Loucy (cell line): ENCODE results near the gene ALOX15.

Experiments
- H2AFZ ChIP-seq: fragments of 200-600 bp; sonication (generic); 2 replicates; pipeline ENCODE4 v1.6.0; 2016; ENCODE audit warnings: antibody characterized with exemption, mild to moderate bottlenecking, low read length, moderate library complexity
- H3F3A ChIP-seq: fragments of 200-600 bp; 2 replicates; pipeline ENCODE4 v1.6.0; 2016; ENCODE audit warnings: antibody characterized with exemption, low read depth, mild to moderate bottlenecking
- H3K27me3 ChIP-seq: fragments of 200-600 bp; sonication (generic); 2 replicates; pipeline ENCODE4 v1.6.1; 2014; ENCODE audit warnings: low read length, mild to moderate bottlenecking; ENCODE audit not compliant: insufficient read depth, poor library complexity, severe bottlenecking
- H3K36me3 ChIP-seq: fragments of 200-600 bp; sonication (generic); 2 replicates; pipeline ENCODE4 v1.6.1; 2016; ENCODE audit warnings: low read length; ENCODE audit not compliant: insufficient read depth
- H3K4me1 ChIP-seq: fragments of 200-600 bp; sonication (generic); 2 replicates; pipeline ENCODE4 v1.5.1; 2014; ENCODE audit warnings: low read length, mild to moderate bottlenecking; ENCODE audit not compliant: insufficient read depth, poor library complexity, severe bottlenecking
- H3K4me2 ChIP-seq: fragments of 200-600 bp; sonication (generic); 2 replicates; pipeline ENCODE4 v1.6.0; 2014; ENCODE audit warnings: antibody characterized with exemption, low read length, low read depth, mild to moderate bottlenecking; ENCODE audit not compliant: poor library complexity, severe bottlenecking
- H3K4me3 ChIP-seq: fragments of 200-600 bp; sonication (generic); 2 replicates; pipeline ENCODE4 v1.5.1; 2014; ENCODE audit warnings: low read length, mild to moderate bottlenecking, mixed read lengths; ENCODE audit not compliant: poor library complexity, severe bottlenecking
- H3K79me2 ChIP-seq: fragments of 200-600 bp; sonication (generic); 2 replicates; pipeline ENCODE4 v1.6.1; 2014; ENCODE audit warnings: low read length; ENCODE audit not compliant: insufficient read depth
- H3K9ac ChIP-seq: fragments of 200-600 bp; sonication (generic); 2 replicates; pipeline ENCODE4 v1.6.0; 2014; ENCODE audit warnings: mild to moderate bottlenecking, low read depth, low read length, moderate library complexity; ENCODE audit not compliant: poor library complexity, severe bottlenecking
- H3K9me2 ChIP-seq: fragments of 200-600 bp; sonication (generic); replicated peaks from 2 replicates; pipeline ENCODE4 v1.6.1; 2016; ENCODE audit warnings: low read depth, low read length, mixed read lengths
- H3K9me3 ChIP-seq: fragments of 200-600 bp; sonication (generic); 2 replicates; pipeline ENCODE4 v1.6.1; 2014; ENCODE audit warnings: mild to moderate bottlenecking, antibody characterized with exemption, low read length, low read depth; ENCODE audit not compliant: insufficient read depth
- H4K20me1 ChIP-seq: fragments of 200-600 bp; sonication (generic); 2 replicates; pipeline ENCODE4 v1.6.0; 2014; ENCODE audit warnings: antibody characterized with exemption, low read length, mild to moderate bottlenecking; ENCODE audit not compliant: insufficient read depth, poor library complexity, severe bottlenecking
- CTCF ChIP-seq: fragments of 200-600 bp; sonication (generic); conservative IDR thresholded peaks from 2 replicates; pipeline ENCODE4 v1.5.1; 2014; ENCODE audit warnings: mild to moderate bottlenecking, antibody characterized with exemption, low read length
- EZH2phosphoT487 ChIP-seq: fragments of 200-600 bp; IDR thresholded peaks from 2 replicates; pipeline ENCODE4 v1.6.1; 2018; ENCODE audit warnings: antibody characterized with exemption, mild to moderate bottlenecking, moderate library complexity, borderline replicate concordance

ALOX15 gene

GRCh38 chr17:4636474-4637100 lies 4.9 kb downstream of the ALOX15 start:
- H3K79me2 ChIP-seq, result no peaks in the 10 kb centered on the region
- no peak for TF ChIP-seq CTCF
- TF ChIP-seq EZH2phosphoT487, result no peak
- no peaks in the 10 kb centered on the region for H3K27me3 ChIP-seq
- H3K36me3 ChIP-seq, result no peaks in the 10 kb centered on the region
- H3K4me3 ChIP-seq, result no peak overlapping the region
- no peak overlapping the region for H3K4me2 ChIP-seq
- no peaks in the 10 kb centered on the region for H3K9me2 ChIP-seq
- no peaks in the 10 kb centered on the region for H3F3A ChIP-seq
- no peak overlapping the region for H2AFZ ChIP-seq
- no peaks in the 10 kb centered on the region for H3K9me3 ChIP-seq
- H4K20me1 ChIP-seq, result no peaks in the 10 kb centered on the region
- H3K4me1 ChIP-seq, result no peaks in the 10 kb centered on the region
- no peak overlapping the region for H3K9ac ChIP-seq

GRCh38 chr17:4635823-4636375 lies 5.6 kb downstream of the ALOX15 start:
- Histone ChIP-seq H3K36me3 (no peaks in the 10 kb centered on the region), H3K79me2 (no peaks in the 10 kb centered on the region), H3K9me2 (no peaks in the 10 kb centered on the region), H3K9me3 (no peaks in the 10 kb centered on the region), H4K20me1 (no peaks in the 10 kb centered on the region), H3K9ac (no peak overlapping the region), H3K4me2 (no peak overlapping the region), H2AFZ (no peak overlapping the region; the same call in 1 of the 2 replicates), H3F3A (no peaks in the 10 kb centered on the region), H3K4me1 (no peaks in the 10 kb centered on the region), H3K4me3 (no peak overlapping the region), H3K27me3 (no peaks in the 10 kb centered on the region)
- TF ChIP-seq CTCF (no peak), EZH2phosphoT487 (no peak)

- Histone ChIP-seq H3K4me1 (no peaks in the 10 kb centered on the region), H3K4me2 (no peak overlapping the region), H3K79me2 (no peaks in the 10 kb centered on the region), H3K9me2 (no peaks in the 10 kb centered on the region), H3K27me3 (no peaks in the 10 kb centered on the region), H3K36me3 (no peaks in the 10 kb centered on the region), H3F3A (no peaks in the 10 kb centered on the region), H2AFZ (no peak overlapping the region), H3K9ac (no peak overlapping the region), H4K20me1 (no peaks in the 10 kb centered on the region), H3K4me3 (no peak overlapping the region), H3K9me3 (no peaks in the 10 kb centered on the region)
- TF ChIP-seq CTCF (no peak), EZH2phosphoT487 (no peak)
Observed at GRCh38 chr17:4634976-4635375, 6.5 kb downstream of the ALOX15 start.
